HepG2 (cell line): ENCODE data around the gene CDH23. TPM values are rescaled to one million over a fixed set of nuclear protein-coding genes. Genes with fewer than 3 reads are reported as not detected.

ENCODE experiments used
- ATAC-seq: fragments of 200-7000 bp; cut with Tn5 transposase; 3 replicates; pipeline ENCODE4 v1.9.1; 2020; ENCODE audit warnings: mild to moderate bottlenecking, moderate library complexity
- BruUV-seq: library from RNA; stranded (reverse); fragments of 400-500 nt; replicated peaks from 2 replicates; lab custom pipeline; 2021; lab: Mats Ljungman, UMichigan
- CTCF ChIA-PET: fragments of 300-600 bp; formaldehyde crosslinking; extraction: SDS; loops from one replicate; lab custom pipeline; 2021; ENCODE audit warnings: low total read pairs, inconsistent platforms, low intra/inter-chr PET ratio; lab: Yijun Ruan, JAX
- POLR2A ChIA-PET: fragments of 350-600 bp; sonication (Branson Sonifier 250); formaldehyde crosslinking; loops from one replicate; lab custom pipeline; 2020; ENCODE audit warnings: antibody characterized with exemption, inconsistent platforms; lab: Yijun Ruan, JAX
- DNase-seq: peaks from one replicate; pipeline ENCODE4 v3.0.0-alpha.2; 2015; ENCODE audit warnings: low spot score
- FAIRE-seq: peaks from 3 replicates; lab custom pipeline; 2011; peaks lifted over from hg19 to GRCh38; lab: Jason Lieb, UNC
- H2AFZ ChIP-seq: one replicate; pipeline ENCODE4 v1.6.1; 2011; ENCODE audit warnings: low read length, inconsistent platforms
- H3K27ac ChIP-seq: fragments of 300-600 bp; 3 replicates; pipeline ENCODE4 v1.8.0; 2011; ENCODE audit warnings: mixed run types, mild to moderate bottlenecking, mixed read lengths, low read length, inconsistent platforms; ENCODE audit not compliant: insufficient read depth; ENCODE audit errors: extremely low read length
- H3K27me3 ChIP-seq, 2 experiments: fragments of 200-600 bp in 1 of 2; 2 replicates in 1 of 2; 3 replicates in 1 of 2; pipeline versions ENCODE4 v1.6.0 to v1.8.0; 2011; ENCODE audit warnings: low read length in 2 of 2, mild to moderate bottlenecking in 2 of 2, moderate library complexity in 2 of 2, inconsistent platforms in 1 of 2; ENCODE audit not compliant: insufficient read depth in 2 of 2, control insufficient read depth in 1 of 2
- H3K36me3 ChIP-seq, 2 experiments: fragments of 200-600 bp in 1 of 2; replicated peaks in 1 of 2; 2 replicates in 1 of 2; 3 replicates in 1 of 2; pipeline versions ENCODE4 v1.5.1 to v1.8.0; 2011; ENCODE audit warnings: low read length in 2 of 2, inconsistent platforms in 1 of 2; ENCODE audit not compliant: insufficient read depth in 2 of 2, control insufficient read depth in 1 of 2
- H3K4me1 ChIP-seq: 2 replicates; pipeline ENCODE4 v1.5.1; 2012; ENCODE audit warnings: low read length, inconsistent platforms; ENCODE audit not compliant: insufficient read depth
- H3K4me2 ChIP-seq: 2 replicates; pipeline ENCODE4 v1.6.0; 2011; ENCODE audit warnings: low read depth, low read length, inconsistent platforms
- H3K4me3 ChIP-seq, 3 experiments: fragments of 200-600 bp in 1 of 3; sonication (generic), shearing (Covaris generic) in 1 of 3; replicated peaks in 1 of 3; 2 replicates each; pipeline ENCODE4 v1.5.1; 2011 to 2016; ENCODE audit warnings: low read length in 3 of 3, inconsistent platforms in 2 of 3, low read depth in 2 of 3, mild to moderate bottlenecking in 2 of 3, control low read depth in 1 of 3, mixed read lengths in 1 of 3; ENCODE audit not compliant: insufficient read depth in 1 of 3
- H3K79me2 ChIP-seq: one replicate; pipeline ENCODE4 v1.6.1; 2011; ENCODE audit warnings: low read length, inconsistent platforms; ENCODE audit not compliant: insufficient read depth
- H3K9ac ChIP-seq: 2 replicates; pipeline ENCODE4 v1.6.0; 2011; ENCODE audit warnings: mild to moderate bottlenecking, low read depth, low read length, inconsistent platforms; ENCODE audit not compliant: insufficient read depth
- H3K9me3 ChIP-seq: 2 replicates; pipeline ENCODE4 v1.5.1; 2012; ENCODE audit warnings: mild to moderate bottlenecking, low read length
- H4K20me1 ChIP-seq: 2 replicates; pipeline ENCODE4 v1.6.0; 2011; ENCODE audit warnings: inconsistent platforms, mild to moderate bottlenecking, low read length, moderate library complexity; ENCODE audit not compliant: insufficient read depth
- U2AF1 ChIP-seq: fragments of 200-400 bp; formaldehyde crosslinking; optimal IDR thresholded peaks from 2 replicates; pipeline ENCODE3; 2017; ENCODE audit warnings: mild to moderate bottlenecking, low read depth, low read length
- WGBS: methylation state at CpG from one replicate; pipeline ENCODE4 v1.1.6; 2017; ENCODE audit warnings: low lambda C conversion rate; 5-methylcytosine and 5-hydroxymethylcytosine counted together
- in situ Hi-C: cut with HindIII; loops from 2 replicates; pipeline ENCODE4 v1.10.0; 2017; ENCODE audit warnings: low pct_unique_long_range_greater_than_20kb; ENCODE audit not compliant: extremely low pct_ligation_motif_present
- intact Hi-C: fragments of 100-400 bp; cut with micrococcal nuclease; formaldehyde crosslinking; loops from one replicate; pipeline ENCODE4 v1.10.0; 2022; ENCODE audit not compliant: unreplicated experiment
- polyA plus RNA-seq, 8 experiments: library from polyadenylated mRNA; depleted of rRNA in 3 of 8; stranded (reverse) in 7 of 8; unstranded in 1 of 8; fragments of >200 nt; fragmentation: Illumina TruSeq in 4 of 8; extraction: Trizol in 4 of 8; gene quantifications; 2 replicates each; pipeline versions ENCODE4 v1.2.1 to v1.2.3, GENCODE V29; 2011 to 2016; ENCODE audit warnings: low read depth in 4 of 8, missing spikeins in 1 of 8, mixed read lengths in 1 of 8; ENCODE audit not compliant: insufficient read depth in 1 of 8
- total RNA-seq, 5 experiments: library from RNA; depleted of rRNA; stranded (reverse); fragments of >200 nt; fragmentation: Illumina TruSeq; extraction: Trizol; gene quantifications; 2 replicates each; pipeline ENCODE4 v1.2.3, GENCODE V29; 2016; ENCODE audit warnings: low read depth in 1 of 5
- TF ChIP-seq, protein P1 (sequence below): sonication (generic); formaldehyde crosslinking; IDR thresholded peaks from 2 replicates; pipeline ENCODE4 v1.4.0; 2020; ENCODE audit warnings: mild to moderate bottlenecking, missing genetic modification reagents

The CDH23 gene
- total and polyA plus RNA-seq, 2 of the 13 experiments (the other 11 are each of a cell fraction or from before 2014, with no cell fraction given) = 0.13 TPM; not detected in 1

DNA sequence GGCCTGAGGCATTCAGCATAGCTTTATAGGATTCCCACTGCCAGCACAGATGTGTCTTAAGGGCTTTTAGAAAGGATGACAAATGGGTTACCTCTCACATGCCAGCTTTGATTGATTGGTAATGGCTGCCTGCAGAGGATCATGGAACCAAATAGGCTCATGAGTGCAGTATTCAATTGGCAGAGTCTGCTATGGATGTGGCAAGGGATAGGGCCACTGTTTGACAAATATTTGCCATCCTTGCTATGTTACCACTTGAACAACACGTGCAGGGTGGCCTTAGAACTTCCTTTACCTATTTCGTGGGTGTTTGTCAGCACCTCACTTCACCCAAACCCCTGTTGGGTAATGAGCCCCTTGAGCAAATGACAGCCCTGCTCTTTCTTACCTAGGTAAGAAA lies 183.7 kb downstream of the CDH23 start:
- Histone ChIP-seq H4K20me1 (no peaks in the 10 kb centered on the region), H2AFZ (no peak overlapping the region), H3K4me1 (no peaks in the 10 kb centered on the region), H3K27me3 (peaks cover 4 to 19% of the 10 kb centered on the region in 2 experiments; a peak in 4 of 5 replicates), H3K27ac (no peak overlapping the region), H3K9ac (no peak overlapping the region), H3K4me2 (no peak overlapping the region), H3K9me3 (no peaks in the 10 kb centered on the region), H3K4me3 (no peak overlapping the region), H3K79me2 (no peaks in the 10 kb centered on the region), H3K36me3 (no peaks in the 10 kb centered on the region)
- intact Hi-C loops (no loop called here), in situ Hi-C loops (no loop called here)
- ATAC-seq (no peak), DNase-seq (no peak), FAIRE-seq (no peak)
- CTCF ChIA-PET = no interaction called here
- POLR2A ChIA-PET = no interaction called here
- WGBS = 0% methylated on average over 1 of the region's 2 CpGs
- no TSS peak for BruUV-seq
- TF ChIP-seq, protein P1, sequence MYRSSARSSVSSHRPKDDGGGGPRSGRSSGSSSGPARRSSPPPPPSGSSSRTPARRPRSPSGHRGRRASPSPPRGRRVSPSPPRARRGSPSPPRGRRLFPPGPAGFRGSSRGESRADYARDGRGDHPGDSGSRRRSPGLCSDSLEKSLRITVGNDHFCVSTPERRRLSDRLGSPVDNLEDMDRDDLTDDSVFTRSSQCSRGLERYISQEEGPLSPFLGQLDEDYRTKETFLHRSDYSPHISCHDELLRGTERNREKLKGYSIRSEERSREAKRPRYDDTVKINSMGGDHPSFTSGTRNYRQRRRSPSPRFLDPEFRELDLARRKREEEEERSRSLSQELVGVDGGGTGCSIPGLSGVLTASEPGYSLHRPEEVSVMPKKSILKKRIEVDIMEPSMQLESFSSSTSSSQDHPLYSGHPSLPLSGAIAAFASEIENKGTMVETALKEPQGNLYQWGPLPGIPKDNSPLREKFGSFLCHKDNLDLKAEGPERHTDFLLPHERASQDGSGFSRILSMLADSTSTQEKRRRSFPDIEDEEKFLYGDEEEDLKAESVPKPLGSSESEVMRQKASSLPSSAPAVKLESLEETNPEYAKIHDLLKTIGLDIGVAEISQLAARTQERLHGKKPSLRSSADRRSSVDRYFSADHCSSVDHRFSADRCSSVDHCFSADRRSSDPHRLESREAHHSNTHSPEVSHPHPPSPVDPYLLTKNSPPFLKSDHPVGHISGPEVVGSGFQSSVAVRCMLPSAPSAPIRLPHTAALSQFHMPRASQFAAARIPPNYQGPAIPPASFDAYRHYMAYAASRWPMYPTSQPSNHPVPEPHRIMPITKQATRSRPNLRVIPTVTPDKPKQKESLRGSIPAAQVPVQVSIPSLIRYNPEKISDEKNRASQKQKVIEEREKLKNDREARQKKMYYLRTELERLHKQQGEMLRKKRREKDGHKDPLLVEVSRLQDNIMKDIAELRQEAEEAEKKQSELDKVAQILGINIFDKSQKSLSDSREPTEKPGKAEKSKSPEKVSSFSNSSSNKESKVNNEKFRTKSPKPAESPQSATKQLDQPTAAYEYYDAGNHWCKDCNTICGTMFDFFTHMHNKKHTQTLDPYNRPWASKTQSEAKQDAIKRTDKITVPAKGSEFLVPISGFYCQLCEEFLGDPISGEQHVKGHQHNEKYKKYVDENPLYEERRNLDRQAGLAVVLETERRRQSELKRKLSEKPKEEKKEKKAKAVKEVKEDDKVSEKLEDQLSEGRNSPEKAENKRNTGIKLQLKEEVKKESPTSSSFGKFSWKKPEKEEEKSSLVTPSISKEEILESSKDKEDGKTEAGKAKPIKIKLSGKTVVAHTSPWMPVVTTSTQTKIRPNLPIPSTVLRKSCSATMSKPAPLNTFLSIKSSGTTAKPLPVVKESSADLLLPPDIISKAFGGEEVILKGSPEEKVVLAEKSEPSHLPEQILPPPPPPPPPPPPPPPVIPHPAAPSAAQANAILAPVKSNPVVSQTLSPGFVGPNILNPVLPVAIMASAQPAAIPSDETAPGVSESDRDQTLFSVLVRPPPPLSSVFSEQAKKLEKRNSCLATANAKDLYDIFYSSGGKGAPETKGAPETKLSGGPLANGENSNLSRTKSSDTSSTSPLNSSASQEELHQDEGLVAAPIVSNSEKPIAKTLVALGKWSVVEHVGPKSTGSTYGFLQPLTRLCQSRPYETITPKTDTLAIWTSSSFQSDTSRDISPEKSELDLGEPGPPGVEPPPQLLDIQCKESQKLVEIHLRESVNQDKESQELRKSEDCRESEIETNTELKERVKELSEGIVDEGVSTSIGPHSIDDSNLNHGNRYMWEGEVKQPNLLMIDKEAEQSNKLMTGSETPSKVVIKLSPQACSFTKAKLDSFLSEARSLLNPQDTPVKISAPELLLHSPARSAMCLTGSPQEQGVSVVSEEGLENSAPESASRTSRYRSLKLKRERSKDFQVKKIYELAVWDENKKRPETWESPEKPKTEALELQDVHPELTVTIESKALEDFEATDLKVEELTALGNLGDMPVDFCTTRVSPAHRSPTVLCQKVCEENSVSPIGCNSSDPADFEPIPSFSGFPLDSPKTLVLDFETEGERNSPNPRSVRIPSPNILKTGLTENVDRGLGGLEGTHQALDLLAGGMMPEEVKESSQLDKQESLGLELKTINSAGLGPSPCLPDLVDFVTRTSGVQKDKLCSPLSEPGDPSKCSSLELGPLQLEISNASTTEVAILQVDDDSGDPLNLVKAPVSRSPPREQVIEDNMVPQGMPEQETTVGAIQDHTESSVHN = no peak
- TF ChIP-seq U2AF1 = no peak
